A549 treated with RU486 at 1 μM for 4 hours (cell line): ENCODE results near the gene NBPF26. TPM values are rescaled to one million over a fixed set of nuclear protein-coding genes. Genes with fewer than 3 reads are reported as not detected.

Source experiments
- total RNA-seq: library from RNA; stranded (reverse); fragments of 200-300 nt; extraction: Qiagen RNA extraction; gene quantifications from 5 replicates; pipeline ENCODE4 v1.2.3, GENCODE V29; 2022; ENCODE audit warnings: low read depth

Gene NBPF26
- 2.0 to 5.4 TPM (median 3.8 TPM) in 5 replicates for total RNA-seq

DNA sequence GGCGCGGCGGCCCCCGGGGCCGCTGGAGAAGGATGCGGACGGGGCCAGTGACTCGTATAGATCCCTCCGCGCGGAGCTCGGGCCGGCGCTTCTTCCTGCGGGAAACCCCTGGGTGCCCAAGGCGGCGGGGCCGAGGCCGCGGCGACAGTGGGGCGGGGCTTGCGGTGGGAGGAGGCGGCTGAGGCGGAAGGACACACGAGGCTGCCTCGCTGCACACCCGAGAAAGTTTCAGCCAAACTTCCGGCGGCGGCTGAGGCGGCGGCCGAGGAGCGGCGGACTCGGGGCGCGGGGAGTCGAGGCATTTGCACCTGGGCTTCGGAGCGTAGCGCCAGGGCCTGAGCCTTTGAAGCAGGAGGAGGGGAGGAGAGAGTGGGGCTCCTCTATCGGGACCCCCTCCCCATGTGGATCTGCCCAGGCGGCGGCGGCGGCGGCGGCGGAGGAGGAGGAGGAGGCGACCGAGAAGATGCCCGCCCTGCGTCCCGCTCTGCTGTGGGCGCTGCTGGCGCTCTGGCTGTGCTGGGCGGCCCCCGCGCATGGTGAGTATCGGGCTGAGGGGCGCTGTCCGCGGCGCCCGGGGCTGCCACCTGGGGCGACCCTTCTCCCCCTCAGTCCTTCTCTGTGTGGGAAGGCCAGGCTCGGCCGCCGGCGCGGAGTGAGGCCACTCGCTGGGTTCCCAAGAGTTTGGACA is at the start of gene NBPF26:
NBPF26 (plus strand) TSS at position 231 of the 688 bp plus-strand sequence.

Other genes with a start within 250 kb of the NBPF26 start
- gene PPIAL4A, start 165.8 kb downstream of the NBPF26 start, total RNA-seq: not detected in 5 replicates